ENCODE data around the gene FHL2. TPM values are rescaled to one million over a fixed set of nuclear protein-coding genes. Genes with fewer than 3 reads are reported as not detected.

Gene FHL2
- total RNA-seq, 2 experiments from 2014 or later: 1.9 to 2.2 TPM

GRCh38 chr2:105393373-105394055 is 5.3 kb downstream of the FHL2 start:
- ATAC-seq (no peak), DNase-seq (no peak)
- H3K27ac Mint-ChIP-seq: no peak overlapping the region
- no peaks in the 10 kb centered on the region for H3K9me3 Mint-ChIP-seq (ENCODE audit: insufficient read depth)
- POLR2A ChIA-PET: no interaction called here
- CTCF ChIA-PET: interaction anchor here (1.0 to 1.2 kb wide), 2 partner anchors 127 to 154 kb away, joined by 3 read pairs; no protein-coding TSS in a partner anchor
- H3K27me3 Mint-ChIP-seq (ENCODE audit: low read depth): peaks cover 16% of the 10 kb centered on the region
- no peak overlapping the region for H3K4me3 Mint-ChIP-seq
- no peaks in the 10 kb centered on the region for H3K36me3 Mint-ChIP-seq (ENCODE audit: low read depth)
- peaks cover 2% of the 10 kb centered on the region for H3K4me1 Mint-ChIP-seq (ENCODE audit: low read depth)

GRCh38 chr2:105391763-105392662 is 6.8 kb downstream of the FHL2 start:
- no peaks in the 10 kb centered on the region for H3K4me1 Mint-ChIP-seq (ENCODE audit: low read depth)
- peaks cover 5% of the 10 kb centered on the region for H3K27me3 Mint-ChIP-seq (ENCODE audit: low read depth)
- H3K4me3 Mint-ChIP-seq: no peak overlapping the region
- DNase-seq: no peak
- ChIA-PET CTCF (interaction anchor here (1.2 kb wide), 1 partner anchor 129 kb away, joined by 3 read pairs; no protein-coding TSS in a partner anchor), POLR2A (no interaction called here)
- ATAC-seq: no peak
- H3K9me3 Mint-ChIP-seq (ENCODE audit: insufficient read depth): no peaks in the 10 kb centered on the region
- H3K36me3 Mint-ChIP-seq (ENCODE audit: low read depth): no peaks in the 10 kb centered on the region
- no peak overlapping the region for H3K27ac Mint-ChIP-seq

- DNase-seq: no peak
- ChIA-PET CTCF (no interaction called here), POLR2A (no interaction called here)
- ATAC-seq: no peak
- H3K4me1 Mint-ChIP-seq (ENCODE audit: low read depth): no peaks in the 10 kb centered on the region
- no peaks in the 10 kb centered on the region for H3K9me3 Mint-ChIP-seq (ENCODE audit: insufficient read depth)
- no peaks in the 10 kb centered on the region for H3K27me3 Mint-ChIP-seq (ENCODE audit: low read depth)
- H3K4me3 Mint-ChIP-seq: no peak overlapping the region
- H3K36me3 Mint-ChIP-seq (ENCODE audit: low read depth): no peaks in the 10 kb centered on the region
- no peak overlapping the region for H3K27ac Mint-ChIP-seq
These were observed 7.7 kb downstream of the FHL2 start for GRCh38 chr2:105391058-105391627.

- no peaks in the 10 kb centered on the region for H3K36me3 Mint-ChIP-seq (ENCODE audit: low read depth)
- H3K27me3 Mint-ChIP-seq (ENCODE audit: low read depth): no peaks in the 10 kb centered on the region
- DNase-seq (no peak), ATAC-seq (no peak)
- no peaks in the 10 kb centered on the region for H3K9me3 Mint-ChIP-seq (ENCODE audit: insufficient read depth)
- CTCF ChIA-PET: no interaction called here
- no peak overlapping the region for H3K27ac Mint-ChIP-seq
- H3K4me3 Mint-ChIP-seq: no peak overlapping the region
- POLR2A ChIA-PET: no interaction called here
- no peaks in the 10 kb centered on the region for H3K4me1 Mint-ChIP-seq (ENCODE audit: low read depth)
These were observed 8.4 kb downstream of the FHL2 start for GRCh38 chr2:105390454-105390853.

GRCh38 chr2:105388971-105389381 is 9.9 kb downstream of the FHL2 start:
- no peak for DNase-seq
- POLR2A ChIA-PET: no interaction called here
- no peaks in the 10 kb centered on the region for H3K27me3 Mint-ChIP-seq (ENCODE audit: low read depth)
- ATAC-seq: no peak
- H3K36me3 Mint-ChIP-seq (ENCODE audit: low read depth): no peaks in the 10 kb centered on the region
- CTCF ChIA-PET: interaction anchor here (1.7 kb wide), 1 partner anchor 20 kb away, joined by 6 read pairs; no protein-coding TSS in a partner anchor
- no peak overlapping the region for H3K4me3 Mint-ChIP-seq
- no peaks in the 10 kb centered on the region for H3K9me3 Mint-ChIP-seq (ENCODE audit: insufficient read depth)
- no peak overlapping the region for H3K27ac Mint-ChIP-seq
- no peaks in the 10 kb centered on the region for H3K4me1 Mint-ChIP-seq (ENCODE audit: low read depth)

GRCh38 chr2:105387225-105387624 is 11.6 kb downstream of the FHL2 start:
- H3K4me1 Mint-ChIP-seq (ENCODE audit: low read depth): no peaks in the 10 kb centered on the region
- no peak for ATAC-seq

GRCh38 chr2:105385731-105386540 is 12.9 kb downstream of the FHL2 start:
- Mint-ChIP-seq H3K36me3 (ENCODE audit: low read depth) (no peaks in the 10 kb centered on the region), H3K27me3 (ENCODE audit: low read depth) (no peaks in the 10 kb centered on the region), H3K9me3 (ENCODE audit: insufficient read depth) (no peaks in the 10 kb centered on the region), H3K4me3 (no peak overlapping the region), H3K4me1 (ENCODE audit: low read depth) (no peaks in the 10 kb centered on the region), H3K27ac (no peak overlapping the region)
- ATAC-seq (no peak), DNase-seq (no peak)
- POLR2A ChIA-PET: no interaction called here
- CTCF ChIA-PET: no interaction called here

More at GRCh38 chr2:105387225-105387624, 11.6 kb downstream of the FHL2 start:
- POLR2A ChIA-PET: no interaction called here
- H3K36me3 Mint-ChIP-seq (ENCODE audit: low read depth): no peaks in the 10 kb centered on the region
- no peak overlapping the region for H3K4me3 Mint-ChIP-seq
- no peak for DNase-seq
- H3K9me3 Mint-ChIP-seq (ENCODE audit: insufficient read depth): no peaks in the 10 kb centered on the region
- H3K27me3 Mint-ChIP-seq (ENCODE audit: low read depth): no peaks in the 10 kb centered on the region
- CTCF ChIA-PET: no interaction called here
- no peak overlapping the region for H3K27ac Mint-ChIP-seq

GRCh38 chr2:105384861-105385260 is 14.0 kb downstream of the FHL2 start:
- no peak for ATAC-seq
- H3K27ac Mint-ChIP-seq: no peak overlapping the region
- no peaks in the 10 kb centered on the region for H3K4me1 Mint-ChIP-seq (ENCODE audit: low read depth)
- no peaks in the 10 kb centered on the region for H3K27me3 Mint-ChIP-seq (ENCODE audit: low read depth)
- DNase-seq: no peak
- POLR2A ChIA-PET: no interaction called here
- no peaks in the 10 kb centered on the region for H3K36me3 Mint-ChIP-seq (ENCODE audit: low read depth)
- CTCF ChIA-PET: no interaction called here
- no peaks in the 10 kb centered on the region for H3K9me3 Mint-ChIP-seq (ENCODE audit: insufficient read depth)
- H3K4me3 Mint-ChIP-seq: no peak overlapping the region

GRCh38 chr2:105384216-105384615 is 14.6 kb downstream of the FHL2 start:
- ATAC-seq: no peak

GRCh38 chr2:105383432-105384166 is 15.3 kb downstream of the FHL2 start:
- H3K9me3 Mint-ChIP-seq (ENCODE audit: insufficient read depth): no peaks in the 10 kb centered on the region
- H3K4me3 Mint-ChIP-seq: no peak overlapping the region
- no peaks in the 10 kb centered on the region for H3K36me3 Mint-ChIP-seq (ENCODE audit: low read depth)
- POLR2A ChIA-PET: no interaction called here
- no peaks in the 10 kb centered on the region for H3K27me3 Mint-ChIP-seq (ENCODE audit: low read depth)
- no peaks in the 10 kb centered on the region for H3K4me1 Mint-ChIP-seq (ENCODE audit: low read depth)
- CTCF ChIA-PET: no interaction called here
- DNase-seq: no peak
- no peak overlapping the region for H3K27ac Mint-ChIP-seq
- no peak for ATAC-seq

More at GRCh38 chr2:105384216-105384615, 14.6 kb downstream of the FHL2 start:
- Mint-ChIP-seq H3K36me3 (ENCODE audit: low read depth) (no peaks in the 10 kb centered on the region), H3K27me3 (ENCODE audit: low read depth) (no peaks in the 10 kb centered on the region), H3K9me3 (ENCODE audit: insufficient read depth) (no peaks in the 10 kb centered on the region), H3K27ac (no peak overlapping the region), H3K4me3 (no peak overlapping the region), H3K4me1 (ENCODE audit: low read depth) (no peaks in the 10 kb centered on the region)
- no peak for DNase-seq
- POLR2A ChIA-PET: no interaction called here
- CTCF ChIA-PET: no interaction called here

- H3K4me3 Mint-ChIP-seq: no peak overlapping the region
- ChIA-PET POLR2A (no interaction called here), CTCF (no interaction called here)
- H3K9me3 Mint-ChIP-seq (ENCODE audit: insufficient read depth): no peaks in the 10 kb centered on the region
- no peak for DNase-seq
- ATAC-seq: no peak
- H3K27me3 Mint-ChIP-seq (ENCODE audit: low read depth): no peaks in the 10 kb centered on the region
- no peaks in the 10 kb centered on the region for H3K4me1 Mint-ChIP-seq (ENCODE audit: low read depth)
- no peak overlapping the region for H3K27ac Mint-ChIP-seq
- H3K36me3 Mint-ChIP-seq (ENCODE audit: low read depth): no peaks in the 10 kb centered on the region
These were observed 16.7 kb downstream of the FHL2 start for GRCh38 chr2:105382177-105382576.
